ENCODE measurements around the gene PRX. TPM values are rescaled to one million over a fixed set of nuclear protein-coding genes. Genes with fewer than 3 reads are reported as not detected.

Gene PRX
- total and polyA plus RNA-seq, 9 of the 15 experiments (the other 6 are each of a cell fraction or from before 2014, with no cell fraction given): 0.65 to 3.5 (median 1.7) TPM; not detected in 2

- no peak for TF ChIP-seq E4F1 (CRISPR knock-in tag; IDR thresholded peaks at IDR 0.05; ENCODE audit: borderline replicate concordance)
- TF ChIP-seq BCL6 (CRISPR knock-in tag; IDR thresholded peaks at IDR 0.05): no peak
- TF ChIP-seq ZBED1 (IDR thresholded peaks at IDR 0.05): no peak
- no peak for TF ChIP-seq ZNF589 (CRISPR knock-in tag; IDR thresholded peaks at IDR 0.05; ENCODE audit: low read depth)
- TF ChIP-seq MECOM (CRISPR knock-in tag; IDR thresholded peaks at IDR 0.05): no peak
- peak; percentile 48; the same call in 1 of the 2 replicates for TF ChIP-seq GATAD2A (IDR thresholded peaks at IDR 0.05)
- TF ChIP-seq ZNF354B (CRISPR knock-in tag; IDR thresholded peaks at IDR 0.05): no peak
- TF ChIP-seq SNRNP70 (optimal IDR thresholded peaks at IDR 0.05; ENCODE audit: low read depth, low read length): no peak
- no peak for TF ChIP-seq PRPF4 (IDR thresholded peaks at IDR 0.05; ENCODE audit: insufficient read depth, low read depth, low read length, poor library complexity, severe bottlenecking)
- no peak for TF ChIP-seq CREM (IDR thresholded peaks at IDR 0.05; ENCODE audit: low read depth)
- TF ChIP-seq ATF3 (IDR thresholded peaks at IDR 0.05): no peak
- TF ChIP-seq ATF3 (CRISPR knock-in tag; conservative IDR thresholded peaks at IDR 0.05): no peak
- no peak for TF ChIP-seq ZBTB17 (CRISPR knock-in tag; IDR thresholded peaks at IDR 0.05)
- no peak for TF ChIP-seq DLX4 (CRISPR knock-in tag; IDR thresholded peaks at IDR 0.05)
- TF ChIP-seq ZBTB33 (CRISPR knock-in tag; IDR thresholded peaks at IDR 0.05): no peak
- no peak for TF ChIP-seq CBX3 (IDR thresholded peaks at IDR 0.05; ENCODE audit: borderline replicate concordance in 1 of 2, low read length in 2 of 2)
- TF ChIP-seq EWSR1 (IDR thresholded peaks at IDR 0.05; ENCODE audit: borderline replicate concordance, low read depth, partially characterized antibody): no peak
- TF ChIP-seq MYC (IDR thresholded peaks at IDR 0.05; ENCODE audit: low read depth, low read length): no peak
- TF ChIP-seq MYC (CRISPR knock-in tag; IDR thresholded peaks at IDR 0.05; ENCODE audit: borderline replicate concordance, low read depth): no peak
- TF ChIP-seq POLR2AphosphoS5 (IDR thresholded peaks at IDR 0.05; ENCODE audit: control insufficient read depth, insufficient read depth, low read depth, low read length): no peak
- TF ChIP-seq TCF3 (CRISPR knock-in tag; IDR thresholded peaks at IDR 0.05): no peak
- TF ChIP-seq CTBP1 (IDR thresholded peaks at IDR 0.05; ENCODE audit: borderline replicate concordance): no peak
- TF ChIP-seq ZC3H4 (CRISPR knock-in tag; IDR thresholded peaks at IDR 0.05; ENCODE audit: borderline replicate concordance): no peak
- no peak for TF ChIP-seq NFIC (IDR thresholded peaks at IDR 0.05)
- TF ChIP-seq RBM14 (IDR thresholded peaks at IDR 0.05; ENCODE audit: borderline replicate concordance, insufficient read depth, low read depth, low read length): no peak
- TF ChIP-seq ZNF282 (CRISPR knock-in tag; IDR thresholded peaks at IDR 0.05): no peak
Measured at GRCh38 chr19:40363069-40363468, 50.1 kb downstream of the PRX start (continued).
